Fibroblast of gingiva (primary cell): Measurements from ENCODE around the gene CLDN15.
"Not testable (repeated sequence)": the region's sequence is repeated elsewhere in the genome, so short reads cannot be mapped to it uniquely, and the experiment has no call there.

Source experiments
- DNase-seq: peaks from one replicate; pipeline ENCODE4 v3.0.0-alpha.2; 2011; ENCODE audit warnings: low read depth

Gene CLDN15

GRCh38 chr7:101199522-101199921 lies 38.1 kb downstream of the CLDN15 start:
- DNase-seq, result not testable (repeated sequence)

DNA sequence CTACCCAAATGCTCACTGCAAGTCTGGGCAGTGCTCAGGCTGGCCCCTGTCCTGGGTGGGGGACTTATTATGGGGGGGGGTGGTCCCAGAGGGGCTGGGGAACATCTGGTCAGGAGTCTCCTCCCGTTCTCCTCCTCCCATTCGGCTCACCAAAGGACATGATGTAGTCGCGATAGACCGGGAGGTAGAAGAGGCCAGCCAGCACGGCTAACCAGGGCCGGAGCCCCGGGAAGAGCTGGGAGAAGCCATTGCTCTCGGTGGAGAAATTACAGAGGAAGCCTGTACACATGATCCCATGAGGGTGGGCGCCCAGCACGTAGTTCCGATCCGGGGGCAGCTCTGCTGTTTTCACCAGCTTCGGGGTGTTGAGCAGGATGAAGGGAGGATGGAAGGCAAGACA lies 39.1 kb downstream of the CLDN15 start:
- no peak for DNase-seq

DNA sequence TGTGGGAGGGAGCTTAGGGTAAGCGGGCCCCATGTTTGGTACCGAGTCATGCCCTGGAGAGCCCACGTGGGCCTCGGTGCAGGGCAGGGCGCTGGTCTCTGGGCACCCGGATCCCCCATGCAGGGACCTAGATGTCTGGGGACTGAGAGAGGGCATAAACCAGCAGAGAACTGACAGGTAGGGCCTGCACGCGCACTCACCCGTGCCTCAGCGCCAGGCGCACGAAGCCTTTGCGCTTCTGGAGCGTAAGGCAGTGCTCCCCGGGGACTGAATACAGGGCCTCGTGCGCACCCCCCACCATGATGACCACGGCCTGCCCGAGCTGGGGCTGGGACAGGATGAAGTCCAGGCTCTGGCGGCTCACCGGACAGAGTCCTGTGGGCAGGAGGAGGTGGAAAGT lies 39.6 kb downstream of the CLDN15 start:
- no peak for DNase-seq

DNA sequence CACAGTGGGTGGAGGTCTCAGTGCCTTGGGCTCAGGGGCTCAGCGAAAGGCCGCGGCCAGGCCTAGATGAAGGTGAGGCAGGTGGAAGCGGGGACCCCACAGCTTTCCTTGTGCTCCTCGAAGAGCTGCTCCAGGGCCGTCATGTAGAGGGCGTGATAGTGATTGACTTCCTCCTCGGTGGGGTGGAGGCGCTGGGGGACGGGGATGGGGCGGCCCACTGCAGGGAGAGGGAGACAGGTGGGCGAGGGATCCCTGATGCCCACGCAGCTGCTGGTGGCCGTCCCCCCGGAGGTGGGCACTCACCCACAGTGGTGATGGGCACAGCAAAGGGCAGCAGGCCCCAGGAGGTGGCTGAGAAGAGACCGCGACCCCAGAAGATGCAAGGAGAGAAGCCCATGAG lies 41.7 kb downstream of the CLDN15 start:
- no peak for DNase-seq

GRCh38 chr7:101189109-101189508 lies 48.5 kb downstream of the CLDN15 start:
- DNase-seq, result no peak

- DNase-seq, result no peak
Measured at GRCh38 chr7:101186844-101187428, 50.7 kb downstream of the CLDN15 start.

DNA sequence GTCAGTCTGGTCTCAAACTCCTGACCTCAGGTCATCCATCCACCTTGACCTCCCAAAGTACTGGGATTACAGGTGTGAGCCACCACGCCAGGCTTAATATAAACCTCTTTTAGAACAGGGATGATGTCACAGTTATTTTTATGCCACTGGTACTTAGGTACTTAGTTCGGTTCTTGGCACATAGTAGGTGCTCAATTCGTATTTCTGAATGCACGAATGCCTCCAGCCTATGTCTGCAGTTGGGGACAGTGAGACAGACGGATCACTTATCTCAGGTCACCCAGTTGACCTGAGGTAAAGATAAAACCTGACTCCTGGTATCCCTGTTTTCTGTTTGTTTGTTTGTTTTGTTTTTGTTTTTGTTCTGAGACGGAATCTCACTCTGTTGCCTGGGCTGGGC lies 51.4 kb downstream of the CLDN15 start:
- no peak for DNase-seq

GRCh38 chr7:101185258-101185839 lies 52.3 kb downstream of the CLDN15 start:
- DNase-seq, result no peak
